ENCODE measurements around the gene STARD5.

Gene STARD5

GRCh38 chr15:81312790-81313543, 11.0 kb downstream of the STARD5 start:
- no peak for DNase-seq (ENCODE audit: low spot score)

GRCh38 chr15:81311752-81312464, 12.0 kb downstream of the STARD5 start:
- no peak for DNase-seq (ENCODE audit: low spot score)

- no peak for DNase-seq (ENCODE audit: low spot score)
These were observed 13.5 kb downstream of the STARD5 start for GRCh38 chr15:81310480-81310879.

- no peak for DNase-seq (ENCODE audit: low spot score)
These were observed 14.1 kb downstream of the STARD5 start for GRCh38 chr15:81309647-81310450.

GRCh38 chr15:81308260-81308659, 15.7 kb downstream of the STARD5 start:
- DNase-seq (ENCODE audit: low spot score): no peak

GRCh38 chr15:81304226-81304625, 19.7 kb downstream of the STARD5 start:
- no peak for DNase-seq (ENCODE audit: low spot score)

GRCh38 chr15:81303244-81304225, 20.4 kb downstream of the STARD5 start:
- no peak for DNase-seq (ENCODE audit: low spot score)

GRCh38 chr15:81302701-81303109, 21.2 kb downstream of the STARD5 start:
- DNase-seq (ENCODE audit: low spot score): no peak

- DNase-seq (ENCODE audit: low spot score): no peak
These were observed 22.0 kb downstream of the STARD5 start for GRCh38 chr15:81301815-81302399.

- no peak for DNase-seq (ENCODE audit: low spot score)
These were observed 22.6 kb downstream of the STARD5 start for GRCh38 chr15:81301385-81301784.

GRCh38 chr15:81299630-81300273, 24.2 kb downstream of the STARD5 start:
- no peak for DNase-seq (ENCODE audit: low spot score)

- DNase-seq (ENCODE audit: low spot score): no peak
These were observed 24.8 kb downstream of the STARD5 start for GRCh38 chr15:81299156-81299555.

- no peak for DNase-seq (ENCODE audit: low spot score)
These were observed 25.3 kb downstream of the STARD5 start for GRCh38 chr15:81298611-81299010.

GRCh38 chr15:81297603-81298575, 26.1 kb downstream of the STARD5 start:
- no peak for DNase-seq (ENCODE audit: low spot score)

GRCh38 chr15:81297147-81297572, 26.8 kb downstream of the STARD5 start:
- DNase-seq (ENCODE audit: low spot score): no peak

- DNase-seq (ENCODE audit: low spot score): no peak
These were observed 27.3 kb downstream of the STARD5 start for GRCh38 chr15:81296673-81297072.

GRCh38 chr15:81296186-81296585, 27.8 kb downstream of the STARD5 start:
- no peak for DNase-seq (ENCODE audit: low spot score)

GRCh38 chr15:81295486-81296121, 28.3 kb downstream of the STARD5 start:
- DNase-seq (ENCODE audit: low spot score): no peak

GRCh38 chr15:81294516-81294880, 29.4 kb downstream of the STARD5 start:
- DNase-seq (ENCODE audit: low spot score): no peak
